GM21717 (cell line): Measurements from ENCODE around the gene BNIP2.
"Not testable (repeated sequence)": the region's sequence is repeated elsewhere in the genome, so short reads cannot be mapped to it uniquely, and the experiment has no call there.

ENCODE experiments used
- ATAC-seq: cut with Tn5 transposase; IDR thresholded peaks from one replicate; pipeline ENCODE4 v1.9.1; 2021; ENCODE audit warnings: mild to moderate bottlenecking, moderate library complexity; ENCODE audit not compliant: unreplicated experiment

The BNIP2 gene

DNA sequence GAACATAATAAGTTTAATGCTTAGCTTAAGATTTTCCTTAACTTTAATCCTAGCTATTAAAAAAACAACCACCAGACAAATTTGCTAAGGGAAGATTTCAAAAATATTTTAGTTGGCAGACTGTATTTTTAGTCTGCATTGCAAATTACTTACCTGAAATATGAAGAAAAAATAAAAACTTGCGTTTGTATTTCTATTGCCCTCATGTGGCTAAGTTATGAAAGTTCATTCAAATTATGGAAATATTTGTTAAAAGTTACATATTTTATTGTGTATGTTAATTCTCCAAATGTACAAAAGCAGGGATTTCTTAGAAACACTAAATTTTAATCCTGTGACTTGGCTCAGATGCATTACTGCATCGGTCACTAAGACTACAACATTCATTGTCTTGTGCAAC, 46.8 kb downstream of the BNIP2 start:
- no peak for ATAC-seq

DNA sequence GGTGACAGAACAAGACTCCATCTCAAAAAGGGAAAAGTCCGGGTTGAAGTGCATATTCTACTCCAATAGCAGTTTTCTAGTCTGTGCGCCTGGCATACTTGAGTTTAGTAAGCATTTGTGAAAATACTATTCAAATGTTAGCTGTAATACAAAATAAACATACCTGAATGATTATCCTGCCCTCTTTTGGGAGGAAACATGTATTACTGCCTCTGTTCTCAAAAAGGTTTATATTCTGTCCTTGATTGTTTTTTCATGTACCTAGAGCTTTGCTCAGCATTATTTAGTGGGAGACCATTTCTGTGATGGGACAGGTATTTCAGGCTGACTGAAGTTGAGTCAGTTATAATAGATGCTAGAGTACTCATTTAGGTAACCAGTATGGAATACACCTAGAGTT, 51.6 kb downstream of the BNIP2 start:
- ATAC-seq, result not testable (repeated sequence)

DNA sequence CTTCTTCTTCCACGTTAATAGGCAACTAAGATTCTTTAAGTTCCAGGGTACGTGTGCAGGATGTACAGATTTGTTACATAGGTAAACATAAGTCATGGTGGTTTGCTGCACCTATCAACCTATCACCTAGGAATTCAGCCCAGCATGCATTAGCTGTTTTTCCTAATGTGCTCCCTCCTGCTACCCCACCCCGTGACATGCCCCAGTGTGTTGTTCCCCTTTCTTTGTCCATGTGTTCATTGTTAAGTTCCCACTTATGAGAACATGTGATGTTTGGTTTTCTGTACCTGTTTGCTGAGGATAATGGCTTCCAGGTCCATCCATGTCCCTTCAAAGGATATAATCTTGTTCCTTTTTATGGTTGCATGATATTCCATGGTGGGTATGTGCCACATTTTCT, 52.9 kb downstream of the BNIP2 start:
- no peak for ATAC-seq

- no peak for ATAC-seq
Measured at GRCh38 chr15:59632714-59633113, 56.4 kb downstream of the BNIP2 start.

DNA sequence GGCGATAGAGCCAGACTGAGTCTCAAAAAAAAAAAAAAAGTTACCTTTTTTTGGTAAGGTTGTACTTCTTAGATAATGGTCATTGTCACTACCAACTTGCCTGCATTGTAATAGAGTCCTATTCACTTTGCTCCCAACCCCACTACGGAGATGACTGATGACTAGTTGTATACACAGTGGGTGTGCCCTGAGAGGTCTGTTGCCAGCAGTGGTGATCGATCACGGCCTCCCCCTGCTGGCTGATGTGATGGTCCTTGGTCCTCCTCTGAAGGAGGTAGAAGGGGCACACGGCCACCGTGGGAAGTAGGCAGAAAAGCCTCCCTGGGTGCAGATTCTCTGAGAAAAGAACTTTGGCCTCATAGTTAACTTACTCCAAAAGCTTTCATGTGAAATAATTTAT, 66.8 kb downstream of the BNIP2 start:
- ATAC-seq, result peak; percentile 68

DNA sequence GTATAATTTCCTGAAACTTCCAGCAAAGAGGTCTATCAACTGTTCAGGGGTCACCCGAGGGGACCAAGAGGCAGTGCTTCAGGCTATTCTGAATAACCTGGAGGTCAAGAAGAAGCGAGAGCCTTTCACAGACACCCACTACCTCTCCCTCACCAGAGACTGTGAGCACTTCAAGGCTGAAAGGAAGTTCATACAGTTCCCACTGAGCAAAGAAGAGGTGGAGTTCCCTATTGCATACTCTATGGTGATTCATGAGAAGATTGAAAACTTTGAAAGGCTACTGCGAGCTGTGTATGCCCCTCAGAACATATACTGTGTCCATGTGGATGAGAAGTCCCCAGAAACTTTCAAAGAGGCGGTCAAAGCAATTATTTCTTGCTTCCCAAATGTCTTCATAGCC, 70.7 kb downstream of the BNIP2 start:
- ATAC-seq, result no peak

DNA sequence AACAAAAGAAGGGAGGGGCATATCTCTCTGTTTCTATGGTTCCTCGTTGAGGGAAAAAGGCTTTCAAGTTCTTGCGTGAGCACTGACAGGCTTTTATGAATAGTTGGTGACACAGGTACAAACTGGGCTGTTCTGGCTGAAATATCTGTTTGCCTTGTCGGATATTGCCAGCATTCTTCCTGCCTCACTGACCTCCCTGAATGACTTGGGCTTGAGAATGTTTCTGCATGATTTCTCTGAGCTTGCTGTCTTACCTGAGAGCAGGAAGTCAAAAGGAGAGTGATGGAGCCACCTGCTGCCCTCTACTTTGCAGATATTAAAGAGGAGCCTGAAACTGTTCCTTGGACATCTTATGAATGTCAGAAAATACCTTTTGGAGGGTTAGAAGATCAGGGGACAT, 72.7 kb downstream of the BNIP2 start:
- no peak for ATAC-seq

DNA sequence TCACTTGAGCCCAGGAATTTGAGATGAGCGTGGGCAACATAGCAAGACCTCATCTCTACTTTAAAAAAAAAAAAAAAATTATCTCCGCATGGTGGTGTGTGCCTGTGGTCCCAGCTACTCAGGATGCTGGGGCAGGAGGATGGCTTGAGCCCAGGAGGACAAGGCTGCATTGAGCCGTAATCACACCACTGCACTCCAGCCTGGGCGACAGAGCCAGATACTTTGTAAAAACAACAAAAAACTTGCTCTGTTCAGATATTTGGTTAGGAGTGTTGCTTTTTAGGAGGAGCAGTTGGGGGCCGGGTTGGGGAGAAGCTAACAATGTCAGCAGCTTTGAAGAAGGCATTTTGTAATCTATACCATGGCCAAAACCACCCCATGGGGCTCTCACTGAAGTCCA, 73.5 kb downstream of the BNIP2 start:
- no peak for ATAC-seq

- no peak for ATAC-seq
Measured at GRCh38 chr15:59614153-59614552, 75.0 kb downstream of the BNIP2 start.

- ATAC-seq, result no peak
Measured at GRCh38 chr15:59611276-59612260, 77.6 kb downstream of the BNIP2 start, which contains the start of gene GCNT3. Gene GCNT3 (plus strand): TSS chr15:59611783. CDS start chr15:59618239, 6,456 bp downstream.

DNA sequence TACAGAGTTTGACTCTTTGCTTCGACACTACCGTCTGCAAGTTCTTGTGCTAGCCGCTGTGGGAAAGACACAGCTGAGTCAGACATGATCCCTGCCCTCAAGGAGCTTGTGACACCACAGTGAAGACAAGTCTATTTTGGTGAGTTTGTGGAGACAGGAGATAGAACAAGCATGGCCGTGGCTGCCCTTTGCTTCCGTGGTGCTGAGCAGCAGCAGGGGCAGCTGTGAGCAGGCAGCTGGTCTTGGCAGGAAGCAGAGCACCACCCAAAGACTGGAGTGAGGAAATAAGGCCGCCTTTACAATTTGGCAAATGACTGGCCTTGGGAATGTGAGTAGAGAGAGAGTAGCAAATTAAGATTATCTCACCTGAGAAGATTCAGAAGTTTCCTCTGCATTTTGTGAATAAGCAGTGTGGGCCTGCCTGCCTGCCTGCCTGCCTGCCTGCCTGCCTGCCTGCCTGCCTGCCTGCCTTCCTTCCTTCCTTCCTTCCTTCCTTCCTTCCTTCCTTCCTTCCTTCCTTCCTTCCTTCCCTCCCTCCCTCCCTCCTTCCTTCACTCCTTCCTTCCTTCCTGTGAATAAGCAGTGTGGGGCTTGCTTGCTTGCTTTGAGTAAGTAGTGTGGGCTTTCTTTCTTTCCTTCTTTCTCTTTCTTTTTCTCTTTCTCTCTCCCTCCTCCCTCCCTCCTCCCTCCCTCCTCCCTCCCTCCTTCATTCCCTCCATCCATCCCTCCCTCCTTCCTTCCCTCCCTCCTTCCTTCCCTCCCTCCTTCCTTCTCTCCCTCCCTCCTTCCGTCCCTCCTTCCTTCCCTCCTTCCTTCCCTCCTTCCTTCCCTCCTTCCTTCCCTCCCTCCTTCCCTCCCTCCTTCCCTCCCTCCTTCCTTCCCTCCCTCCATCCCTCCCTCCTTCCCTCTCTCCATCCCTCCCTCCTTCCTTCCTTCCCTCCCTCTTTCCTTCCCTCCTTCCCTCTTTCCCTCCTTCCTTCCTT, 79.1 kb downstream of the BNIP2 start:
- ATAC-seq, result no peak
